HG02610 (cell line): ENCODE measurements around the gene TRAPPC3.
A peak's percentile ranks its signal among the peaks of the same experiment; 100 is the strongest.

Source experiments
- ATAC-seq: cut with Tn5 transposase; IDR thresholded peaks from one replicate; pipeline ENCODE4 v1.9.1; 2021; ENCODE audit warnings: mild to moderate bottlenecking, moderate library complexity; ENCODE audit not compliant: unreplicated experiment

Gene TRAPPC3

GRCh38 chr1:36106269-36106668 is 43.0 kb downstream of the TRAPPC3 start:
- no peak for ATAC-seq

- ATAC-seq: no peak
These were observed 47.7 kb downstream of the TRAPPC3 start for GRCh38 chr1:36101546-36101945.

GRCh38 chr1:36100376-36100775 is 48.9 kb downstream of the TRAPPC3 start:
- no peak for ATAC-seq

GRCh38 chr1:36099681-36100341 is 49.5 kb downstream of the TRAPPC3 start:
- ATAC-seq: peak; percentile 48

- ATAC-seq: no peak
These were observed 50.5 kb downstream of the TRAPPC3 start for GRCh38 chr1:36098650-36099365.

- ATAC-seq: no peak
These were observed 51.3 kb downstream of the TRAPPC3 start for GRCh38 chr1:36097693-36098585.

GRCh38 chr1:36096500-36097432 is 52.5 kb downstream of the TRAPPC3 start:
- no peak for ATAC-seq

GRCh38 chr1:36095760-36096405 is 53.4 kb downstream of the TRAPPC3 start:
- ATAC-seq: no peak

GRCh38 chr1:36094621-36095061 is 54.6 kb downstream of the TRAPPC3 start:
- no peak for ATAC-seq

- ATAC-seq: no peak
These were observed 55.4 kb downstream of the TRAPPC3 start for GRCh38 chr1:36093929-36094328.

GRCh38 chr1:36093226-36093625 is 56.1 kb downstream of the TRAPPC3 start:
- ATAC-seq: no peak

GRCh38 chr1:36092798-36093185 is 56.5 kb downstream of the TRAPPC3 start:
- no peak for ATAC-seq

GRCh38 chr1:36092166-36092797 is 57.0 kb downstream of the TRAPPC3 start:
- ATAC-seq: no peak

GRCh38 chr1:36091698-36092097 is 57.6 kb downstream of the TRAPPC3 start:
- ATAC-seq: no peak

- no peak for ATAC-seq
These were observed 58.1 kb downstream of the TRAPPC3 start for GRCh38 chr1:36091141-36091540.

- ATAC-seq: no peak
These were observed 59.7 kb downstream of the TRAPPC3 start for GRCh38 chr1:36089393-36090121.

GRCh38 chr1:36088577-36089392 is 60.5 kb downstream of the TRAPPC3 start, which contains the start of gene ADPRS:
Gene ADPRS (plus strand): TSS chr1:36088892. CDS start chr1:36088905, 13 bp downstream.
- ATAC-seq: peak; percentile 66

GRCh38 chr1:36088265-36088576 is 61.1 kb downstream of the TRAPPC3 start:
- no peak for ATAC-seq
